Epithelial cell of esophagus (primary cell): ENCODE data around the gene SPATA2L.
A peak's percentile ranks its signal among the peaks of the same experiment; 100 is the strongest.

Experiments used
- DNase-seq: peaks from one replicate; pipeline ENCODE4 v3.0.0; 2010; ENCODE audit warnings: low read depth
- H3K4me3 ChIP-seq: 2 replicates; pipeline ENCODE4 v1.5.1; 2011; ENCODE audit warnings: mild to moderate bottlenecking, low read length, control low read depth
- CTCF ChIP-seq: IDR thresholded peaks from 2 replicates; pipeline ENCODE4 v1.5.1; 2011; ENCODE audit warnings: low read depth, mild to moderate bottlenecking, low read length, control low read depth, inconsistent platforms; ENCODE audit not compliant: insufficient read depth; ENCODE audit errors: missing control alignments

SPATA2L gene

GRCh38 chr16:89660146-89660545, 41.4 kb downstream of the SPATA2L start:
- no peak for DNase-seq
- no peak for TF ChIP-seq CTCF
- no peak overlapping the region for H3K4me3 ChIP-seq

GRCh38 chr16:89658221-89658879, 43.2 kb downstream of the SPATA2L start:
- DNase-seq = no peak
- peak overlapping the region; percentile 95 for H3K4me3 ChIP-seq
- TF ChIP-seq CTCF = no peak

- TF ChIP-seq CTCF = no peak
- H3K4me3 ChIP-seq = peak within 1 kb of the TSS; percentile 95
Observed at GRCh38 chr16:89657442-89658220, 43.9 kb downstream of the SPATA2L start, which contains the start of the genes CHMP1A and SPATA33. Gene CHMP1A, minus strand, starts transcription at chr16:89657708. Its CDS starts 120 bp downstream, at chr16:89657588. Gene SPATA33, plus strand, starts transcription at chr16:89657836. Its CDS starts 76 bp downstream, at chr16:89657912.

GRCh38 chr16:89656435-89657121, 44.9 kb downstream of the SPATA2L start:
- DNase-seq = no peak

More at GRCh38 chr16:89657442-89658220, 43.9 kb downstream of the SPATA2L start, which contains the start of the genes CHMP1A and SPATA33:
- DNase-seq = peak; percentile 87

GRCh38 chr16:89655062-89655643, 46.4 kb downstream of the SPATA2L start:
- no peak overlapping the region for H3K4me3 ChIP-seq
- TF ChIP-seq CTCF = no peak
- no peak for DNase-seq

More at GRCh38 chr16:89656435-89657121, 44.9 kb downstream of the SPATA2L start:
- TF ChIP-seq CTCF = no peak
- peak overlapping the region; percentile 95 for H3K4me3 ChIP-seq

GRCh38 chr16:89653656-89654295, 47.7 kb downstream of the SPATA2L start:
- no peak for TF ChIP-seq CTCF
- DNase-seq = no peak

More at GRCh38 chr16:89653656-89654295, 47.7 kb downstream of the SPATA2L start:
- no peak overlapping the region for H3K4me3 ChIP-seq
